GM12878 (cell line): ENCODE data around the gene OLR1. TPM values are rescaled to one million over a fixed set of nuclear protein-coding genes. Genes with fewer than 3 reads are reported as not detected.

Source experiments
- ATAC-seq: fragments of 200-7000 bp; cut with Tn5 transposase; 3 replicates; pipeline ENCODE4 v1.9.1; 2020; ENCODE audit warnings: mild to moderate bottlenecking, moderate library complexity
- BruUV-seq: library from RNA; stranded (reverse); fragments of 400-500 nt; replicated peaks from 2 replicates; lab custom pipeline; 2021; lab: Mats Ljungman, UMichigan
- CTCF ChIA-PET: fragments of 300-600 bp; sonication (Branson Sonifier 250); formaldehyde crosslinking; extraction: SDS; loops from one replicate; lab custom pipeline; 2021; ENCODE audit warnings: inconsistent platforms; lab: Yijun Ruan, JAX
- POLR2A ChIA-PET: fragments of 350-600 bp; formaldehyde crosslinking; extraction: SDS; loops from one replicate; lab custom pipeline; 2021; ENCODE audit warnings: inconsistent platforms; lab: Charles Lee
- RAD21 ChIA-PET: fragments of 300-600 bp; sonication (Branson Sonifier 250); formaldehyde crosslinking; loops from one replicate; lab custom pipeline; 2023; ENCODE audit warnings: antibody characterized with exemption; ENCODE audit not compliant: unreplicated experiment; lab: Charles Lee
- SMC1A ChIA-PET: fragments of 300-600 bp; sonication (Branson Sonifier 250); formaldehyde crosslinking; loops from one replicate; lab custom pipeline; 2023; ENCODE audit not compliant: unreplicated experiment, uncharacterized antibody; lab: Charles Lee
- DNase-seq: peaks from one replicate; pipeline ENCODE4 v3.0.0-alpha.2; 2011; ENCODE audit warnings: low read depth, low spot score
- FAIRE-seq: peaks from 3 replicates; lab custom pipeline; 2011; peaks lifted over from hg19 to GRCh38; lab: Jason Lieb, UNC
- H2AFZ ChIP-seq: 2 replicates; pipeline ENCODE4 v1.6.0; 2011; ENCODE audit warnings: low read depth, low read length, control low read depth; ENCODE audit not compliant: control insufficient read depth
- H3K27ac ChIP-seq: 2 replicates; pipeline ENCODE4 v1.5.1; 2011; ENCODE audit warnings: control low read depth; ENCODE audit not compliant: control insufficient read depth, insufficient read depth
- H3K27me3 ChIP-seq, 2 experiments: replicated peaks in 1 of 2; 2 replicates each; pipeline versions ENCODE4 v1.6.0 to v1.6.1; 2011; ENCODE audit warnings: low read length in 1 of 2; ENCODE audit not compliant: control insufficient read depth in 2 of 2, insufficient read depth in 2 of 2
- H3K36me3 ChIP-seq, 2 experiments: 2 replicates each; pipeline ENCODE4 v1.5.1; 2011; ENCODE audit warnings: low read length in 1 of 2; ENCODE audit not compliant: control insufficient read depth in 2 of 2, insufficient read depth in 2 of 2
- H3K4me1 ChIP-seq: 2 replicates; pipeline ENCODE4 v1.6.1; 2011; ENCODE audit warnings: mild to moderate bottlenecking, low read length, moderate library complexity, mixed read lengths; ENCODE audit not compliant: control insufficient read depth, insufficient read depth
- H3K4me2 ChIP-seq: 2 replicates; pipeline ENCODE4 v1.6.0; 2011; ENCODE audit warnings: control low read depth; ENCODE audit not compliant: control insufficient read depth, insufficient read depth
- H3K4me3 ChIP-seq: fragments of 200-600 bp; sonication (generic); 2 replicates; pipeline ENCODE4 v1.5.1; 2016
- H3K79me2 ChIP-seq: 2 replicates; pipeline ENCODE4 v1.6.0; 2011; ENCODE audit warnings: low read length; ENCODE audit not compliant: control insufficient read depth, insufficient read depth
- H3K9ac ChIP-seq: 2 replicates; pipeline ENCODE4 v1.8.0; 2011; ENCODE audit warnings: low read length, control low read depth, mixed read lengths; ENCODE audit not compliant: control insufficient read depth, insufficient read depth
- H3K9me3 ChIP-seq: replicated peaks from 3 replicates; pipeline ENCODE4 v1.5.1; 2011; ENCODE audit warnings: mild to moderate bottlenecking, low read length; ENCODE audit not compliant: control insufficient read depth, insufficient read depth
- H4K20me1 ChIP-seq: 2 replicates; pipeline ENCODE4 v1.6.0; 2011; ENCODE audit not compliant: control insufficient read depth, insufficient read depth
- BCL3 ChIP-seq: IDR thresholded peaks from 2 replicates; pipeline ENCODE4 v1.6.1; 2011; ENCODE audit warnings: borderline replicate concordance, low read depth, mild to moderate bottlenecking, moderate library complexity, low read length; ENCODE audit not compliant: insufficient read depth, poor library complexity, severe bottlenecking
- CEBPZ ChIP-seq: fragments of 150-350 bp; IDR thresholded peaks from 2 replicates; pipeline ENCODE4 v1.6.1; 2016; ENCODE audit warnings: low read depth, low read length
- CREB1 ChIP-seq: IDR thresholded peaks from 2 replicates; pipeline ENCODE4 v1.6.1; 2012; ENCODE audit warnings: low read depth, mild to moderate bottlenecking, inconsistent platforms
- EED ChIP-seq: sonication (generic); IDR thresholded peaks from 2 replicates; pipeline ENCODE4 v1.6.1; 2016; ENCODE audit warnings: antibody characterized with exemption, low read depth
- JUNB ChIP-seq: IDR thresholded peaks from 2 replicates; pipeline ENCODE4 v1.6.1; 2016; ENCODE audit warnings: antibody characterized with exemption, mild to moderate bottlenecking
- LARP7 ChIP-seq: fragments of 450-650 bp; IDR thresholded peaks from 2 replicates; pipeline ENCODE4 v1.6.1; 2017; ENCODE audit warnings: mild to moderate bottlenecking
- RELB ChIP-seq: fragments of 450-650 bp; IDR thresholded peaks from 2 replicates; pipeline ENCODE4 v1.6.1; 2017; ENCODE audit warnings: low read depth, mild to moderate bottlenecking, moderate library complexity
- SIX5 ChIP-seq: IDR thresholded peaks from 2 replicates; pipeline ENCODE4 v1.6.1; 2011; ENCODE audit warnings: mild to moderate bottlenecking, low read depth, low read length, moderate library complexity; ENCODE audit not compliant: severe bottlenecking
- WRNIP1 ChIP-seq: IDR thresholded peaks from 2 replicates; pipeline ENCODE4 v1.6.1; 2011; ENCODE audit warnings: low read depth, low read length, improper control_type of control experiment, borderline replicate concordance
- WGBS: methylation state at CpG from one replicate; pipeline ENCODE4 v1.1.6; 2016; ENCODE audit warnings: low lambda C conversion rate; ENCODE audit not compliant: insufficient replicate concordance, insufficient coverage; ENCODE audit errors: missing lambda C conversion rate; 5-methylcytosine and 5-hydroxymethylcytosine counted together
- in situ Hi-C: fragments of 300-500 bp; cut with MboI; formaldehyde crosslinking; loops from 9 replicates; pipeline ENCODE4 v1.14.3; 2018; ENCODE audit warnings: mixed read lengths
- intact Hi-C: fragments of 100-400 bp; cut with micrococcal nuclease; formaldehyde crosslinking; loops from one replicate; pipeline ENCODE4 v1.14.2; 2022; ENCODE audit not compliant: unreplicated experiment
- polyA plus RNA-seq, 11 experiments: library from polyadenylated mRNA; depleted of rRNA in 4 of 11; unstranded in 6 of 11; stranded (reverse) in 5 of 11; fragments of >200 nt; fragmentation: Nextera tagmentation in 4 of 11; fragmentation: Illumina TruSeq in 1 of 11; extraction: Ambion mirVana in 4 of 11; extraction: Trizol in 1 of 11; gene quantifications; 1 replicate in 1 of 11; 2 replicates in 10 of 11; pipeline versions ENCODE4 v1.2.1 to v1.2.3, GENCODE V29; 2011 to 2016; ENCODE audit warnings: inconsistent platforms in 2 of 11, missing spikeins in 2 of 11, low read depth in 1 of 11
- total RNA-seq, 4 experiments: library from RNA; depleted of rRNA in 3 of 4; stranded (reverse); fragments of >200 nt in 3 of 4; fragmentation: Illumina TruSeq in 1 of 4; extraction: Trizol in 1 of 4; gene quantifications; 2 replicates each; pipeline versions ENCODE4 v1.2.1 to v1.2.3, GENCODE V29; 2013 to 2021

Gene OLR1
- total and polyA plus RNA-seq, 10 of the 15 experiments (the other 5 are each of a cell fraction or from before 2014, with no cell fraction given) = 0.08 TPM; not detected in 9

- TF ChIP-seq CEBPZ = no peak
These were observed at the start of gene OLR1 (continued) for GRCh38 chr12:10171973-10172728.

GRCh38 chr12:10220398-10221077 lies 48.6 kb upstream of the OLR1 start:
- ChIA-PET POLR2A (no interaction called here), SMC1A (no interaction called here), CTCF (no interaction called here), RAD21 (no interaction called here)
- H3K4me2 ChIP-seq = no peak overlapping the region
- H3K4me3 ChIP-seq = no peak overlapping the region
- no peaks in the 10 kb centered on the region; a peak in 2 of 4 replicates for H3K27me3 ChIP-seq
- in situ Hi-C loops (no loop called here), intact Hi-C loops (no loop called here)
- H3K27ac ChIP-seq = no peak overlapping the region
- H4K20me1 ChIP-seq = no peaks in the 10 kb centered on the region
- WGBS = 95% methylated on average over 8 of the region's 8 CpGs
- H3K4me1 ChIP-seq = no peaks in the 10 kb centered on the region
- ATAC-seq (no peak), DNase-seq (no peak), FAIRE-seq (no peak)
- H3K9ac ChIP-seq = no peak overlapping the region
- no peak overlapping the region for H2AFZ ChIP-seq
- no peaks in the 10 kb centered on the region for H3K9me3 ChIP-seq
- no peaks in the 10 kb centered on the region for H3K36me3 ChIP-seq
- no TSS peak for BruUV-seq
- no peaks in the 10 kb centered on the region for H3K79me2 ChIP-seq
- TF ChIP-seq LARP7 (no peak), JUNB (no peak), CREB1 (no peak), BCL3 (no peak), RELB (no peak), EED (no peak), SIX5 (no peak), CEBPZ (no peak), WRNIP1 (no peak)
